Left ventricle myocardium inferior (tissue), 1 donor: ENCODE measurements around the gene SFTPA1. TPM values are rescaled to one million over a fixed set of nuclear protein-coding genes. Genes with fewer than 3 reads are reported as not detected.
"Not testable (repeated sequence)": the region's sequence is repeated elsewhere in the genome, so short reads cannot be mapped to it uniquely, and the experiment has no call there.

Experiments used
- DNase-seq: peaks from one replicate; pipeline ENCODE4 v3.0.0-alpha.2; 2020
- H3K27ac ChIP-seq: fragments of 200-600 bp; replicated peaks from 2 replicates; pipeline ENCODE4 v1.8.0; 2021
- H3K27me3 ChIP-seq: fragments of 200-600 bp; 2 replicates; pipeline ENCODE4 v1.8.0; 2021; ENCODE audit warnings: low read depth
- H3K36me3 ChIP-seq: fragments of 200-600 bp; 2 replicates; pipeline ENCODE4 v1.8.0; 2021
- H3K4me1 ChIP-seq: fragments of 200-600 bp; 2 replicates; pipeline ENCODE4 v1.8.0; 2021
- H3K4me3 ChIP-seq: fragments of 200-600 bp; 2 replicates; pipeline ENCODE4 v1.8.0; 2021; ENCODE audit warnings: mild to moderate bottlenecking, moderate library complexity
- H3K9me3 ChIP-seq: fragments of 200-600 bp; replicated peaks from 2 replicates; pipeline ENCODE4 v1.8.0; 2021
- CTCF ChIP-seq: fragments of 200-600 bp; IDR thresholded peaks from 2 replicates; pipeline ENCODE4 v1.8.0; 2021; ENCODE audit warnings: antibody characterized with exemption, mild to moderate bottlenecking, borderline replicate concordance
- intact Hi-C: fragments of 100-400 bp; cut with micrococcal nuclease; formaldehyde crosslinking; loops from one replicate; pipeline ENCODE4 v1.11.0; 2022
- total RNA-seq: library from RNA; stranded (reverse); fragmentation: NEBNext Ultra II Directional; extraction: Animal tissue kit (Norgen Biotek cat#: 25700); gene quantifications from one replicate; pipeline ENCODE4 v1.2.1, GENCODE V29; 2021
- donor health status: DM: no; HTN: yes; CAD: no; lungs with severe emphysema.

The SFTPA1 gene
- total RNA-seq, 1 donor from 2014 or later, result not detected

- intact Hi-C loops, result no loop called here
- no peak for TF ChIP-seq CTCF
- DNase-seq, result no peak
- H3K4me3 ChIP-seq, result no peak overlapping the region
- H3K36me3 ChIP-seq, result no peaks in the 10 kb centered on the region
- H3K9me3 ChIP-seq, result no peaks in the 10 kb centered on the region
- H3K27ac ChIP-seq, result no peak overlapping the region
- peaks cover 14% of the 10 kb centered on the region for H3K27me3 ChIP-seq
- no peaks in the 10 kb centered on the region for H3K4me1 ChIP-seq
These were observed 29.7 kb upstream of the SFTPA1 start for GRCh38 chr10:79581044-79581443.

- no peak for TF ChIP-seq CTCF
- Histone ChIP-seq H3K4me1 (no peaks in the 10 kb centered on the region), H3K4me3 (no peak overlapping the region), H3K27ac (no peak overlapping the region), H3K36me3 (no peaks in the 10 kb centered on the region), H3K9me3 (no peaks in the 10 kb centered on the region), H3K27me3 (peaks cover 8% of the 10 kb centered on the region)
- DNase-seq, result no peak
- intact Hi-C loops, result no loop called here
These were observed 28.6 kb upstream of the SFTPA1 start for GRCh38 chr10:79582096-79582495.

GRCh38 chr10:79582954-79583353, 27.8 kb upstream of the SFTPA1 start:
- H3K27me3 ChIP-seq, H3K36me3 ChIP-seq, H3K4me1 ChIP-seq, H3K27ac ChIP-seq, intact Hi-C loops, DNase-seq, H3K4me3 ChIP-seq, H3K9me3 ChIP-seq: not testable (repeated sequence)

- H3K9me3 ChIP-seq, result no peaks in the 10 kb centered on the region
These were observed 27.2 kb upstream of the SFTPA1 start for GRCh38 chr10:79583488-79584024.

GRCh38 chr10:79585870-79586527, 24.7 kb upstream of the SFTPA1 start:
- Histone ChIP-seq H3K27ac (no peak overlapping the region), H3K27me3 (peaks cover 7% of the 10 kb centered on the region), H3K36me3 (no peaks in the 10 kb centered on the region), H3K4me1 (no peaks in the 10 kb centered on the region), H3K4me3 (no peak overlapping the region), H3K9me3 (no peaks in the 10 kb centered on the region)
- DNase-seq, result no peak
- intact Hi-C loops, result no loop called here
- TF ChIP-seq CTCF, result no peak

More at GRCh38 chr10:79583488-79584024, 27.2 kb upstream of the SFTPA1 start:
- Histone ChIP-seq H3K4me1 (no peaks in the 10 kb centered on the region), H3K4me3 (no peak overlapping the region), H3K27ac (no peak overlapping the region), H3K36me3 (no peaks in the 10 kb centered on the region), H3K27me3 (peaks cover 7% of the 10 kb centered on the region)
- intact Hi-C loops, result no loop called here
- DNase-seq, result no peak
- TF ChIP-seq CTCF, result no peak

GRCh38 chr10:79586933-79587332, 23.8 kb upstream of the SFTPA1 start:
- Histone ChIP-seq H3K4me1 (no peaks in the 10 kb centered on the region), H3K9me3 (no peaks in the 10 kb centered on the region), H3K27ac (no peak overlapping the region), H3K36me3 (no peaks in the 10 kb centered on the region), H3K27me3 (peaks cover 7% of the 10 kb centered on the region), H3K4me3 (no peak overlapping the region)
- DNase-seq, result no peak
- TF ChIP-seq CTCF, result no peak
- intact Hi-C loops, result no loop called here
